Measurements from ENCODE around the gene RNU6-1.

The RNU6-1 gene

DNA sequence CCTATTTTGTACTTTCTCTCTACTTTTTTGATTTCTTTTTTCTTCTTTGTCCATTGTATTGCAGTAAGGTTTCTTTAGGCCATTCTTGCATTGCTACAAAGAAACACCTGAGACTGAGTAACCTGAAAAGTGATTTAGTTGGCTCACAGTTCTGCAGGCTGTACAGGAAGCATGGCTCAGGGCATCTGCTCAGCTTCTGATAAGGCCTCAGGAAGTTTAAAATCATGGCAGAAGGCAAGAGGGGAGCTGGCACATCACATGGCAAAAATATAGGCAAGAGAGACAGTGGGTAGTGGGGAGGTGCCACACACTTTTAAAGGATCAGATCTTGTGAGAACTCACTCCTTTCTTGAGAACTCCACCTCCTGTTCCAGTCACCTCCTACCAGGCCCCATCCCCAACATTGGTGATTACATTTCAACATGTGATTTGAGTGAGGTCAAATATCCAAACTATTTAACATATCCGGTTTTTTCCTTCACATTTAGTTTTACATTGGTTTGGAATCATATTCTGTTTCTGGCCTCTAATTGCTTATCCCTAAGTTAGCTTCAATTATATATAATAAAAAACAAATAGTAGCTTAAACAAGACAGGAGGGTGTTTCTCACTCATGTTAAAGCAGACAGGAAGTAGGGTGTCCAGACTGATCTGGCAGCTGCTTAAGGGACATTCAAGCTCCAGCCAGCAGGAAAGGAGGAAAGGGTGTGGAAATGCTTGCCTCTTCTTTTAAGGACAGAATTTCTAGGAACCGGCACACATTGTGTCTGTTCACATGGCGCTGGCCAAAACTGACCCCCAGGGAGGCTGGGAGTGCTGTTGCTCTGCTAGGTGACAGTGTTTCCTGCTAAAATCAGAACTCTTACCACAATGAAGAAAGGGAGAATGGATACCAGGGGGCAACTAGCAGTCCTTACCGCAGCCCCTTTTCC lies 43.4 kb downstream of the RNU6-1 start:
- no peak for DNase-seq

DNA sequence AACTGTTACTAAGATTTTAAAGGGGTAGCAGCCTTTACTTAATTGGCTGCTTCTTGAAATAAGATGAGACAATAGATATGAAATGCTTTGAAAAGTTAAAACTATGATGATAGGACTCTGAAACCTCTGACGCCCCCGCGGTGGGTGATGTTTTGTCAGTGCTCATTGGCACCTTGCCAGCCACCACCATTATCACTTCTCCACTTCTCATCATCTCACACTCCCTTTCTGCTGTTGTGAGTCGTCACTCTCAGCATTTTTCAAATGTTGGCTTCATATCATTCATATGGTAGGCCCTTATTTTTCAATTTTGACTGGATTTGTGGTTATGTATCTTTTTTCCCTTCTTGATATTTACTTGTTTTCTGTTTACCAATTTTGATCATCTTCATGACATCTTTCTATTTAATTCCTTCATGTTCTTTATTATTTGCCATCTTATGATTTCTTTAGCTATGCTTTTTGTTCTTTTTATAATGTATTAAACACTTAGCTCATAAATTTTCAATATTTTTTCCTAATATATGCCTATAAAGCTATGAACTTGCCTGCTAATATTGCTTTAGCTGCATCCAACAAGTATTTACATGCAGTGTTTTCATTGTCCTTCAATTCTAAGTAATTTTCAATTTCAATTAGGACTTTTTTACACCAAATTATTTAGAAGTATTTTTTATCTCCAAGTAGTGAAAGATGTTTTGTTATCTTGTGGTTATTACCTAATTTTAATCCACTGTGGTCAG lies 44.8 kb downstream of the RNU6-1 start:
- DNase-seq: no peak

DNA sequence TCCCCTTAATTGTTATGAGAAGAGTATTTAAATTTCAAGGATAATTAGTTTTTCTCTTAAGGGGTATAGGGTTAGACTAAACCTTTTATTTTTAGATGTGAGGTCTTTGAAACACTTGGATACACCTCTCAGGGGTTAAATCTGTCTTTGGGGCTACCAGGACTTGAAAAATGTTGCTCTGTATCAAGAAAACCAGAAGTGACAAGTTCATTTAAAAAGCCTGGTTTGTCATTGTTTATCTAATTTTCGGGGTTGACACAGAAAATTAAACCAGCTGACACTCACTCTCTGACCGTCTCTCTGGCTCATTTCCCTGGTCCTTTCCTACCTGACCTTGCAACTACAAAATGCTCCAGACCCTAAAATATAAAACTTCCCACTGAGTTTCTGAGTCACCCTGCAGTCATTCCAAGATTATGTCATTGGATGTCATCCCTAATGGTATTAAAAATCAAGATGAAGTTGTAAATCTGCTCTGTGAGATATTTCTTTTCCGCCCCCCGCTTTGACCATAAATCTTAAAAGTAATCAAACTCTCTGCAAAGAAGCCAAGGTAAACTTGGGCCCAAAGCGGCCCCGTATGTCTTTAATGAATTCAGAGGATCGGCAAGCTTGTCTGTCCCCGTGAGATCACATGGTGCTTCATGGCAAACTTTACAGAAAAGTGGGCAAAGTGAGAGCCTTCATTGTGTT lies 47.4 kb downstream of the RNU6-1 start:
- no peak for DNase-seq

DNA sequence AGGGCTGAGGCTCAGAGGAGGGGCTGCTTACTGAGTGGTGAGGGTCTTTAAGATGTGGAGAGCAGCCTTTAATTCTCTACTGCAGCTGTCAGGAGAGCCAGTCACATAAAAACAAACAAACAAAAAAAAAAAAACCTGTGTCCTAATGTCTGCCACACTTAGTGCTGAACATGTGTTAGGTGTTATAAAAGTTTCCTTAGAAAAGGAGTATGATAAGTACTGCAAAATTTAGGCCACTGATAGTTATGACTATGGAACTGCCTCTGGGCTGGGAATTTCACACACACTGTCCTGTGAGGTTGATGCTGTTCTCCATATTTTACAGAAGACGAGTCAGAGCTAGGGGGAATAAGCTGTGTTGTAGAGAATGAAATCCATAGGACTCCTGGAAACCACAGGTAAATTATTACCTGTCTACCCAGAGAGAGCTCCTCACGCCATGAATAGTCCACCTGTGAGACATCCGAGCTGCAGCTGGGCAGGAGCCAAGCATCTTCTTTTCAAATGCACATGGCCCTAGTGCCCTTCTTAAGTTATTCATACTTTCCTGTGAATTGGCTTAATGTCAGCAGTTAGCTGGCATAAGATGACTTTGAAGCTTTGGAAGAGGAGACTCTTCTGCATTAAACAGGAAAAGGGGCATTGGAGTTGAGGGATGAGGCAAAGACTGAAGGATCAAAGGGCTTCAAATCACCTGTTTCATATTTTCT lies 49.1 kb downstream of the RNU6-1 start:
- no peak for DNase-seq
